Sigmoid colon (tissue), 4 donors: ENCODE measurements around the gene SMOC2.

Source experiments
- CTCF ChIP-seq, 4 experiments: fragments of 450-650 bp in 3 of 4; fragments of 200-600 bp in 1 of 4; IDR thresholded peaks; one replicate each; pipeline ENCODE4 v1.5.1; 2016 to 2019; ENCODE audit warnings: antibody characterized with exemption in 4 of 4, mild to moderate bottlenecking in 3 of 4, moderate library complexity in 2 of 4
- POLR2A ChIP-seq, 2 donors: fragments of 450-650 bp; IDR thresholded peaks; one replicate each; pipeline ENCODE4 v1.6.1; 2016; ENCODE audit warnings: antibody characterized with exemption in 2 of 2, mild to moderate bottlenecking in 2 of 2, moderate library complexity in 2 of 2
- POLR2AphosphoS5 ChIP-seq, 4 donors: sonication (generic); formaldehyde crosslinking; IDR thresholded peaks; one replicate each; pipeline ENCODE4 v1.6.1; 2017; ENCODE audit warnings: antibody characterized with exemption in 4 of 4

GRCh38 chr6:168528474-168529095 is 87.6 kb downstream of the SMOC2 start:
- no peak for TF ChIP-seq CTCF (IDR thresholded peaks at IDR 0.05)
- TF ChIP-seq POLR2AphosphoS5 (IDR thresholded peaks at IDR 0.05): no peak
- TF ChIP-seq POLR2A (IDR thresholded peaks at IDR 0.05): no peak
